HG02884 (cell line): Measurements from ENCODE around the gene GREM2.

ENCODE experiments used
- ATAC-seq: cut with Tn5 transposase; IDR thresholded peaks from one replicate; pipeline ENCODE4 v1.9.1; 2021; ENCODE audit warnings: mild to moderate bottlenecking, moderate library complexity; ENCODE audit not compliant: unreplicated experiment

The GREM2 gene

GRCh38 chr1:240503036-240503435 is 108.9 kb downstream of the GREM2 start:
- no peak for ATAC-seq

DNA sequence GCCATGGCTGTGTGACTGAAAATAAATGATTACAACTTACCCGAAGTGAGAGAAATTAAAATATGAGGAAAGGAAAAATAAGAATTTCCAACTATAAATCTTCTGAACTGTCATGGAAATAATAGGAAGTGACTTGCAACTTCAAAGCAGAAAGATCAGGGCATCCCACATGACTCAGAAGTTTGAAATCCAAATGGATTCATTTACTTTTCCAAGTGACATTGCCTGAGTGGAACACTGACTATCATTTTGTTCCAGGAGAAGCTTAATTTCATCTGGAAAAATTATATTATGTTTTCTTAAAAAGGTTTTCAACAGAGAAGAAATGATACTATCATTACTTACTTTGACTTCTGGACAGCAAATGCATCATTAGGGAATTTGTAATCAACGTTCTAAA is 110.8 kb downstream of the GREM2 start:
- no peak for ATAC-seq

GRCh38 chr1:240500647-240501046 is 111.3 kb downstream of the GREM2 start:
- ATAC-seq, result no peak

GRCh38 chr1:240499012-240499411 is 112.9 kb downstream of the GREM2 start:
- ATAC-seq, result no peak

- no peak for ATAC-seq
These were observed 113.6 kb downstream of the GREM2 start for GRCh38 chr1:240498335-240498734.

GRCh38 chr1:240497908-240498307 is 114.0 kb downstream of the GREM2 start:
- ATAC-seq, result no peak

DNA sequence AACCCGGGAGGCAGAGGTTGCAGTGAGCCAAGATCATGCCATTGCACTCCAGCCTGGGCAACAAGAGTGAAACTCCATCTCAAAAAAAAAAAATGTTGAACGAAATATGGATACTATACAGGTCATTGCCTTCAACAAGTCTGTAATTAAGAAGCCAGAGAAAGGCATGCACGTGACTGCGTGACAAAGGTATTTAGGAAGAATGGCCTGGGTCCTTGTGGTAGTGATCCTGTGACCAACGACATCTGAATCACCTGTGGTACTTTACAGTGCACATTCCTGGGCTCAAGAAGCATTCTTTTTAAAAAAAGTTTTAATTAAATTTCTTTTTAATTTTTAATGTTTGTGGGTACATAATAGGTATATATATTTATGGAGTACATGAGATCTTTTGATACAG is 115.0 kb downstream of the GREM2 start:
- no peak for ATAC-seq

- ATAC-seq, result no peak
These were observed 115.6 kb downstream of the GREM2 start for GRCh38 chr1:240496356-240496755.

GRCh38 chr1:240495601-240496000 is 116.4 kb downstream of the GREM2 start:
- ATAC-seq, result no peak

DNA sequence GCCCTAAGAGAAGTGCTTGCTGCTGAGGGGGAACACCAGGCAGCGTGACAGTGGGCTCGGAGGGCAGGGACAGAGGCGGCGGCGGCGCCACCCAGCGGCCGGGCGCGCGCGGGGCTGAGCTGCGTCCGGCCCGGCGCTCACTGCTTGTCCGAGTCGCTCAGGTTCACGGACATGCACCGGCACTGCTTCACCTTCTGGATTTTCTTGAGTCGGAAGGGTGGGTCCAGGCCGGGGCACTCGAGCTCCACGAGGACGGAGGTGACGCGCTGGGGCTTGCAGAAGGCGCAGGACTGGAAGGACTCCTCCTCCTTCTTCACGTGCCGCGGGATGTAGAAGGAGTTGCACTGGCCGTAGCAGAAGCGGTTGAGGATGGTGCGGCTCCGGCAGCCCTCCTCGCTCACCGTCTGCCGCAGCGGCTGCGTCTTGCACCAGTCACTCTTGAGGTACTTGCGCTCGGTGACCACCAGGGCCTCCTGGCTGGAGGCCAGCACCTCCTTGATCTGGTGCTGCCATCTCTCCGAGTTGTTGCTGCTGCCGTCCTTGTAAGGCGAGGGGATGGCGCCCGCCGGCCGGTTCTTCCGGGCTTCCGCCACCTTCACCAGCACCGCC is 119.0 kb downstream of the GREM2 start:
- no peak for ATAC-seq

DNA sequence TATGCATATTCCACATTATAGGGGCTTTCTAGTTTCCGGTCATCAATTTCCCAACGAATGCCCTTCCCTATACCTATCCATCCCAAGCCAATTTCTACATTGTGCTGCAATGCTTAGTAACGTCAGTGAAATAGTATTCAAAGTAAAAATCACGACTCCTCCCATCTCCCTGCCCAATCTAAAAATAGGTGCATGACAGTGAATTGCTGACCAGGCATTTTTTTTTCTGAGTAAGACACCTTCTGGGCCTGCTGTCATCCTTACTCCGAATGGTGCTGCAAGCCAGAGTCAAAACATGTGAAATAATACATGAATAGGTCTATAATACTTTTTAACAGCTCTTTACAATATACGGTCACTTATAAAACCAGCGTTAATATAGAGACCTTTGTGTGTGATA is 120.2 kb downstream of the GREM2 start:
- no peak for ATAC-seq

DNA sequence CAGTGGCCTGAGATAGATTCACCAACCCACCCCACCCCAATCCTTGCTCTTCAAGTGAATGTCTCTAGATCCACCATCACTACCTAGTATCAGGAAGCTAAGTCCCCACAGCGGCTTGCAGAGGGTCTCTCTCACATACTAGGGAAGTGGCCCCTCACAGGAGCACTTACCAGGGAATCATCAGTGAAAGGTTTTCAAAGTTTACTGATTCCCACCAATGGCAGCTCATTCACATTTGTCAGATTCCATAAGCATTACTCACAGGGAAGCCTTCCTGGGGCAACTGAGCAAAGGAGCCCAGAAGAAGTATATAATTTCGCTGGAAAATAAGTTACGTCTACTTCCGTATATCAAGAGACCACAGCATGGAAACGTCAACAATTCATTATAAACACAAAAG is 120.8 kb downstream of the GREM2 start:
- no peak for ATAC-seq

DNA sequence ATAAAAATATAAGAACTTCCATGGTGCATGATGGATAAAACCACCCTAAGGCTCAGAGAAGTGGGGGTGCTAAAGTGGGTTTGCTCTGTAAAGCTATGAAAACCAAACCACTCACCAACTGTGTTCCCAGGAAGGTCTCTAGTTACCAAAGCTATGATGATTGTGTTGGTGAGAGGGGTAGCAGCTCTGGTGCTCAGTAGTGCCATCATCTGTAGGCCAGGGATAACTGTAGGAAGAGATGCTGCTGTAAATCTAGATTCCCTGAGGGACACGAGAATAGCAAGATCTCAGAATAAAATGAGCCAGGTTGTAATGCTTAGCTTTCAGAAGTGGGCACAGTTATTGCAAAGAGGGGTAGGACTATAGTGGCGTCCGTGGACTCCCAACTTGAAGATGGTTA is 124.5 kb downstream of the GREM2 start:
- no peak for ATAC-seq

DNA sequence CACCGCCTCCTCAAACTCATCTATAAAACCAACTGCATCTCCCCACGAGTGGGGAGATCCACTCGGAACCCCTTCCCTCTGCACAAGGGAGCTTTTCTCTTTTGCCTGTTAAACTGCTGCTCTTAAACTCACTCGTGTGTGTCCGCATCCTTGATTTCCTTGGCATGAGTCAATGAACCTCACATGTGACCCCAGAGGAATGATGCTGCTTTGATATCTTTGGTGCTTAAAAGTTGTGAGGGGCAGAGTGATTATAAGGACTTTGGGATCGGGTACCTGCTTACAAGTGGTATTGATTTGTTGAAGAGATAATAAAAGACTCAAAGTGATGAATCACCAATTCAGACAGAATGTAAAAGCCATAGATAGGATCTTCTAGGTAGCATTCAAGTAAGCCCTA is 125.3 kb downstream of the GREM2 start:
- ATAC-seq, result no peak

DNA sequence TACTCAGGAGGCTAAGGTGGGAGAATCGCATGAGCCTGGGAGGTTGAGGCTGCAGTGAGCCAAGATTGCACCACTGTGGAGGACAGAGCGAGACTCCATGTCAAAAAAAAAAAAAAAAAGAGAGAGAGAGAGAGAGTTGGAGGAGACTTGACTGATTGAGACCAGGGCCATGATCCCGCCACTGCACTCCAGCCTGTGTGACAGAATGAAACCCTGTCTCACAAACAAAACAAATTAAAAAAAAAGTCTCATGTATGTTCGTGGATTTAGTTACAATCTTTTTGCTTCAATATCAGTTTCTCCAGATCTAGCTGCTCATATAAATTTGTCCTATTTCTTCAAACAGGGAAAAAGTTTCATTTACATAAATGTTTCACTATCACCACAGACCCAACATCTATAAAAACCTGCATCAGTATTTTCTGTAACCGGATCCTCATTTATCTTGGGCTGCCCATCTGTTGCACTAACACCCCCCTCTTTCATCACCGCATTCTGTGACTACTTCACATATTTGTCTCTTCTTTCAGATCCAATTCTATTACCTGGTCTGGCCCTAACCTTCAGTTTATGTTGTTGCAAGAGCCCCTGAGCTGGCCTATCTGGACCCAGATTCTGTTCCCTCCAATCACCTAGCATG is 127.0 kb downstream of the GREM2 start:
- no peak for ATAC-seq

- ATAC-seq, result no peak
These were observed 133.4 kb downstream of the GREM2 start for GRCh38 chr1:240478536-240478935.

DNA sequence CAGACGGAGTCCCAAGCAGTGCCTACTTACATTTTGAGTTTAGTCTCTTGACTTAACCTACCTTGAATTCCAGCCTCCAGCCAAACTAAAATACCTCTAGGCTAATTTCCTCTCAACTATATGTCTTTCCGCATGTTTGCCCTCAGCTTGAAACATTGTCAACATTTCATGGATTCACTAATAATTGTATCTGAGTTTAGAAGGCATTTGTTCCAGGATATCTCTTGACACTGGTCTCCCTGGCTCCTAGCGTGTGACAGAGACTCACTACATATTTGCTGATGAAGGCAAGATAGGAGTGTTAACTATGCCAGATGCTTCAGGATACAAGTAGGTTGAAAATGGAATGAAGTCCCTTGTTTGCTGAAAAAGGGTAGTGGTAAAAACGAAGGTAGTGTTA is 136.1 kb downstream of the GREM2 start:
- ATAC-seq, result no peak

DNA sequence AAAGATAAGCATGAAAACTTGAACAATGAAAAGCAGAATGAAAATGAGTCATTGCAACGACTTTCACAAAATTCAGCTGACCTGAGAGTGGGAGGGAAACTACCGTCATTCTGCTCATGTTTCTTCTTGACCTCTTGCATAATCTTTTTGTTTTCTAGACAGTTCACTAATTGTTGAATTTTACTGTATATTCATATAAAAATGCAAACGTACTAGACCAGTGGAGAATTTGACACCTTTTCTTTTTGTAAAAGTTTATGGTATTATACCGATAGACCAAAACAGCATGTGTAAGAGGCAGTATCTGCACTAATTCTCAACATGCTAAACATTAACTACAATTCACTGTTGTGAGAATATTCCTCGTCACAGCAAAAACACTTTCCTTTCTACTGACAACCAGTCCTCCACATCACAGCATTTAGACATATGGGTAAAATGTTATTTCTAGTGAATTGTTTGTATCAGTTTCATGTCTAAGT is 137.8 kb downstream of the GREM2 start:
- ATAC-seq, result no peak

DNA sequence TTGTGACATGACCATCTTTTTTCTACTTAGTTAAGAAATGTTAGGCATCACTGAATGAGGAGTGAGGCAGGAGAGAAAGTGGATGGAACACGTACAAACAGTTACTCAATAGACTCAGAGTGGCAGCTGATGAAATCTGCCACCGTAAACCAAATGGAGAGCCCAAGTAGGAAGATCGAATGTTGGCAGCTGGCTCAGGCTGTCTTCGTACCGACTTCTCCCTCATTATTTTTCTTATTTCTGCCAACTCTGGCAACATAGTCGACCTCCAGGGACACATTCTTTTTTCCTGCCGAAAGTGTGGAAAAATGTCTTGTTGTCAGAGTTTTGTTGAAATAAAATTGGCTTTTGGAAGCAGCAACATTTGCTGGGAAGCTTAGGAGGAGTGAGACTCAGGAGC is 143.3 kb downstream of the GREM2 start:
- no peak for ATAC-seq

GRCh38 chr1:240467895-240468294 is 144.1 kb downstream of the GREM2 start:
- no peak for ATAC-seq

- ATAC-seq, result no peak
These were observed 145.4 kb downstream of the GREM2 start for GRCh38 chr1:240466509-240466908.

- no peak for ATAC-seq
These were observed 146.4 kb downstream of the GREM2 start for GRCh38 chr1:240465531-240465940.

DNA sequence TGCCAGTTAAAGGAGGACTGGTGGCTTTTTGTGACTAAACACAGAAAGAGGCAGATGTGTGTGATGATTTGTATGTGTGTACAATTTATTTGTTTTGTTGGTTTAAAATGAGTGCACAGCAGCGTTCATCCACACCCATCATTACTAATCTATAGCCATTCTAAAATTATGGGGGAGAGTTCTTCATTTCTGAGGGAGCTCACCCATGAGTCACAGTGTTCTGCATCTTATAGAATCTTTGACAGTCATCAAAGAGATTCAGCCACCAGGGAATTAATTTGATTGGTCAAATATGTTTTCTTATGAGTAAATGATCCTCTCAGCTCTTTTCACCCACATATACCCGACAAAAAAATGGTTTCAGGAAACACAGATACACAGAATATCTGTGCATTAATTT is 147.9 kb downstream of the GREM2 start:
- ATAC-seq, result no peak
